Peyer's patch (tissue), 4 donors: ENCODE measurements around the gene TMCC3.

Experiments
- POLR2A ChIP-seq, 2 donors: fragments of 450-650 bp; IDR thresholded peaks; one replicate each; pipeline ENCODE4 v1.5.1; 2017; ENCODE audit warnings: antibody characterized with exemption in 2 of 2, mild to moderate bottlenecking in 2 of 2, moderate library complexity in 2 of 2
- TF ChIP-seq, protein P1 (sequence below), 6 experiments: fragments of 450-650 bp in 4 of 6; fragments of 200-600 bp in 2 of 6; sonication (generic) in 1 of 6; IDR thresholded peaks; one replicate each; pipeline ENCODE4 v1.5.1; 2017 to 2019; ENCODE audit warnings: antibody characterized with exemption in 6 of 6, mild to moderate bottlenecking in 3 of 6, moderate library complexity in 1 of 6

- TF ChIP-seq, protein P1, sequence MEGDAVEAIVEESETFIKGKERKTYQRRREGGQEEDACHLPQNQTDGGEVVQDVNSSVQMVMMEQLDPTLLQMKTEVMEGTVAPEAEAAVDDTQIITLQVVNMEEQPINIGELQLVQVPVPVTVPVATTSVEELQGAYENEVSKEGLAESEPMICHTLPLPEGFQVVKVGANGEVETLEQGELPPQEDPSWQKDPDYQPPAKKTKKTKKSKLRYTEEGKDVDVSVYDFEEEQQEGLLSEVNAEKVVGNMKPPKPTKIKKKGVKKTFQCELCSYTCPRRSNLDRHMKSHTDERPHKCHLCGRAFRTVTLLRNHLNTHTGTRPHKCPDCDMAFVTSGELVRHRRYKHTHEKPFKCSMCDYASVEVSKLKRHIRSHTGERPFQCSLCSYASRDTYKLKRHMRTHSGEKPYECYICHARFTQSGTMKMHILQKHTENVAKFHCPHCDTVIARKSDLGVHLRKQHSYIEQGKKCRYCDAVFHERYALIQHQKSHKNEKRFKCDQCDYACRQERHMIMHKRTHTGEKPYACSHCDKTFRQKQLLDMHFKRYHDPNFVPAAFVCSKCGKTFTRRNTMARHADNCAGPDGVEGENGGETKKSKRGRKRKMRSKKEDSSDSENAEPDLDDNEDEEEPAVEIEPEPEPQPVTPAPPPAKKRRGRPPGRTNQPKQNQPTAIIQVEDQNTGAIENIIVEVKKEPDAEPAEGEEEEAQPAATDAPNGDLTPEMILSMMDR (IDR thresholded peaks at IDR 0.05), result no peak
- TF ChIP-seq POLR2A (IDR thresholded peaks at IDR 0.05), result no peak
These were observed 29.3 kb upstream of the TMCC3 start for GRCh38 chr12:94679554-94680195.
